Thoracic aorta (tissue), 2 donors: ENCODE measurements around the gene ZNF57. TPM values are rescaled to one million over a fixed set of nuclear protein-coding genes. Genes with fewer than 3 reads are reported as not detected.
A peak's percentile ranks its signal among the peaks of the same experiment; 100 is the strongest.

Experiments used
- ATAC-seq: fragments of 150-250 bp; one replicate; pipeline ENCODE4 v1.8.0; 2017; ENCODE audit warnings: low read depth; ENCODE audit not compliant: insufficient number of reproducible peaks, low FRiP score
- DNase-seq: peaks from one replicate; pipeline ENCODE4 v3.0.0-alpha.2; 2020; ENCODE audit warnings: low spot score
- H3K27ac ChIP-seq, 2 donors: fragments of 200-600 bp; sonication (generic); 1 replicate in 1 of 2; 2 replicates in 1 of 2; pipeline ENCODE4 v1.5.1; 2016; ENCODE audit warnings: mild to moderate bottlenecking in 2 of 2, moderate library complexity in 2 of 2
- H3K27me3 ChIP-seq: fragments of 200-600 bp; sonication (generic); replicated peaks from 2 replicates; pipeline ENCODE4 v1.6.0; 2016; ENCODE audit warnings: mild to moderate bottlenecking; ENCODE audit not compliant: insufficient read depth
- H3K36me3 ChIP-seq: fragments of 200-600 bp; sonication (generic); one replicate; pipeline ENCODE4 v1.5.1; 2016
- H3K4me1 ChIP-seq, 2 donors: fragments of 200-600 bp; sonication (generic); 1 replicate in 1 of 2; 2 replicates in 1 of 2; pipeline versions ENCODE4 v1.5.1 to v1.6.0; 2016; ENCODE audit warnings: low read depth in 2 of 2, mild to moderate bottlenecking in 1 of 2; ENCODE audit not compliant: control insufficient read depth in 1 of 2
- H3K4me3 ChIP-seq: fragments of 200-600 bp; sonication (generic); 2 replicates; pipeline ENCODE4 v1.5.1; 2016; ENCODE audit warnings: mild to moderate bottlenecking
- H3K9me3 ChIP-seq: fragments of 200-600 bp; sonication (generic); 2 replicates; pipeline ENCODE4 v1.5.1; 2016
- CTCF ChIP-seq: fragments of 200-600 bp; sonication (generic); IDR thresholded peaks from one replicate; pipeline ENCODE4 v1.5.1; 2019; ENCODE audit warnings: antibody characterized with exemption
- total RNA-seq, 2 donors: library from RNA; depleted of rRNA; stranded (reverse); fragments of >200 nt; gene quantifications; one replicate each; pipeline versions ENCODE4 v1.1.0 to v1.2.3, GENCODE V29; 2016

ZNF57 gene
- total RNA-seq, 2 donors from 2014 or later, result 4.0 to 4.2 TPM

- Histone ChIP-seq H3K27me3 (no peaks in the 10 kb centered on the region), H3K9me3 (no peaks in the 10 kb centered on the region), H3K4me1 (peaks cover 8 to 16% of the 10 kb centered on the region in 2 donors), H3K4me3 (peak overlapping the region; percentile 90), H3K27ac (peak overlapping the region; percentile 95 to 98), H3K36me3 (no peaks in the 10 kb centered on the region)
- no peak for TF ChIP-seq CTCF
- DNase-seq, result peak; percentile 100
- ATAC-seq, result peak; percentile 94
Observed at GRCh38 chr19:2950286-2951124, 49.8 kb downstream of the ZNF57 start.

- Histone ChIP-seq H3K4me1 (peaks cover 8 to 12% of the 10 kb centered on the region in 2 donors), H3K36me3 (no peaks in the 10 kb centered on the region), H3K27me3 (no peaks in the 10 kb centered on the region), H3K4me3 (no peak overlapping the region), H3K27ac (no peak overlapping the region), H3K9me3 (no peaks in the 10 kb centered on the region)
- TF ChIP-seq CTCF, result no peak
- DNase-seq (no peak), ATAC-seq (no peak)
Observed at GRCh38 chr19:2952953-2953481, 52.3 kb downstream of the ZNF57 start.

- Histone ChIP-seq H3K27ac (no peak overlapping the region), H3K27me3 (no peaks in the 10 kb centered on the region), H3K9me3 (no peaks in the 10 kb centered on the region), H3K4me3 (no peak overlapping the region), H3K4me1 (no peaks in the 10 kb centered on the region), H3K36me3 (no peaks in the 10 kb centered on the region)
- DNase-seq, result no peak
- TF ChIP-seq CTCF, result no peak
- no peak for ATAC-seq
Observed at GRCh38 chr19:2957160-2957559, 56.4 kb downstream of the ZNF57 start.

GRCh38 chr19:2960120-2960519 lies 59.4 kb downstream of the ZNF57 start:
- no peak for ATAC-seq
- no peak overlapping the region for H3K27ac ChIP-seq
- TF ChIP-seq CTCF, result no peak
- H3K36me3 ChIP-seq, result no peaks in the 10 kb centered on the region
- H3K27me3 ChIP-seq, result no peaks in the 10 kb centered on the region
- DNase-seq, result no peak
- no peaks in the 10 kb centered on the region for H3K9me3 ChIP-seq
- no peaks in the 10 kb centered on the region for H3K4me1 ChIP-seq
- H3K4me3 ChIP-seq, result no peak overlapping the region

- H3K4me3 ChIP-seq, result peak overlapping the region; percentile 53
- no peaks in the 10 kb centered on the region for H3K27me3 ChIP-seq
- no peaks in the 10 kb centered on the region for H3K36me3 ChIP-seq
- H3K27ac ChIP-seq, result no peak overlapping the region
- peak; percentile 74 for TF ChIP-seq CTCF
- DNase-seq, result no peak
- peak; percentile 76 for ATAC-seq
- no peaks in the 10 kb centered on the region for H3K9me3 ChIP-seq
- H3K4me1 ChIP-seq, result no peaks in the 10 kb centered on the region
Observed at GRCh38 chr19:2962018-2962670, 61.4 kb downstream of the ZNF57 start.
